Measurements from ENCODE around the gene NCOA3.
A peak's percentile ranks its signal among the peaks of the same experiment; 100 is the strongest.

Gene NCOA3

DNA sequence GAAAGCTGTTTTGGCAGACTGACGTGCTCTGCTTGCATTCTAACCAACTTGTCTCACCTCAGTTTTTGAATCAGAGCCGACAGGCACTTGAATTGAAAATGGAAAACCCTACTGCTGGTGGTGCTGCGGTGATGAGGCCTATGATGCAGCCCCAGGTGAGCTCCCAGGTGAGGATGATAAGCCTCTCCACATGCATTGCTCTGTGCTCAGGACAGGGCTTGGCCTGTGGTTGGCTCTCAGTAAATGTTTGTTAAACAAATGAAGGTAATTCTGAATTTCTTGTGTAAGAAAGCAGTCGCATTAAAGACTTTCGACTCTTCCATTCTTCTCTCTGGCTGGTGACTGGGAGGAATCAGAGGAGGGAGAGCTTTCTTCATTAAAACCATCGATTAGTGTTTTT, 147.3 kb downstream of the NCOA3 start:
- no peak for DNase-seq

DNA sequence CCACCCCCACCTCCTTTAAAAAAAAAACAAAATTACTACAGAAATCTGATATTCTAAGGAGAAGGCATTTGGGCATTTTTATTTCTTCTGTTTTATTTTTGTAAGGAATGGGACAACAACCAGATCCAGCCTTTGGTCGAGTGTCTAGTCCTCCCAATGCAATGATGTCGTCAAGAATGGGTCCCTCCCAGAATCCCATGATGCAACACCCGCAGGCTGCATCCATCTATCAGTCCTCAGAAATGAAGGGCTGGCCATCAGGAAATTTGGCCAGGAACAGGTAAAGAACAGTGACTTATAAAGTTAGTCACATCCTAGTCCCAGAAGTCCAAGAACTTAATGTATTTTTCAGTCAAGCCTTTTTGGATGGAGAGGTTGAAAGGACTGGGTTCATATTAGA, 150.6 kb downstream of the NCOA3 start:
- DNase-seq = no peak

DNA sequence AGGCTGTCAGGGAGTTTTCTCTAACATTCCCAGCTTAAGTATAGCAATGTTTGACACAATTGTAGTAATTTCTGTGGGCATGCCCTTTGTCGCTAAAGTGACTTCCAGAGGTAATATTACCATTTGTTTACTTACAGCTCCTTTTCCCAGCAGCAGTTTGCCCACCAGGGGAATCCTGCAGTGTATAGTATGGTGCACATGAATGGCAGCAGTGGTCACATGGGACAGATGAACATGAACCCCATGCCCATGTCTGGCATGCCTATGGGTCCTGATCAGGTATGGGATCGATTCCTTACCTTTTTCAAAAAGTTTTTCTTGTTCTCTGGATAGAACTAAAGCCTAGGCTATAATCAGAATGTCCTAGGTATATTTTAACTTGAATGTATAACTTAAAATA, 151.1 kb downstream of the NCOA3 start:
- no peak for DNase-seq

- no peak for DNase-seq
Observed at GRCh38 chr20:47653869-47654268, 152.2 kb downstream of the NCOA3 start.

- DNase-seq = no peak
Observed at GRCh38 chr20:47654370-47654769, 152.7 kb downstream of the NCOA3 start.

GRCh38 chr20:47655635-47656034, 153.9 kb downstream of the NCOA3 start:
- no peak for DNase-seq

DNA sequence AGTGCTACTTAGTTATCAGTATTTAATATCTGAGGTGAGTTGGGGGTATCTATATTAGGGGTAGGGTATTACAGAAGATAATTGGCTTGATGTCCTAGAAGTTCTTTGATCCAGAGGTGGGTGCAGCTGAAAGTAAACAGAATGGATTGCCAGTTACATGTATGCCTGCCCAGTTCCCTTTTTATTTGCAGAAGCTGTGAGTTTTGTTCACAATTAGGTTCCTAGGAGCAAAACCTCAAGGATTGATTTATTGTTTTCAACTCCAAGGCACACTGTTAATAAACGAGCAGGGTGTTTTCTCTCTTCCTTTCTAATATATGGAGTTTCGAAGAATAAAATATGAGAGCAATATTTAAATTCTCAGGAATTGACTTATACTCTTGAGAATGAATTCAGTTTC, 154.6 kb downstream of the NCOA3 start:
- no peak for DNase-seq

- no peak for DNase-seq
Observed at GRCh38 chr20:47659904-47660601, 158.4 kb downstream of the NCOA3 start.

GRCh38 chr20:47660602-47660905, 158.9 kb downstream of the NCOA3 start:
- DNase-seq = no peak

DNA sequence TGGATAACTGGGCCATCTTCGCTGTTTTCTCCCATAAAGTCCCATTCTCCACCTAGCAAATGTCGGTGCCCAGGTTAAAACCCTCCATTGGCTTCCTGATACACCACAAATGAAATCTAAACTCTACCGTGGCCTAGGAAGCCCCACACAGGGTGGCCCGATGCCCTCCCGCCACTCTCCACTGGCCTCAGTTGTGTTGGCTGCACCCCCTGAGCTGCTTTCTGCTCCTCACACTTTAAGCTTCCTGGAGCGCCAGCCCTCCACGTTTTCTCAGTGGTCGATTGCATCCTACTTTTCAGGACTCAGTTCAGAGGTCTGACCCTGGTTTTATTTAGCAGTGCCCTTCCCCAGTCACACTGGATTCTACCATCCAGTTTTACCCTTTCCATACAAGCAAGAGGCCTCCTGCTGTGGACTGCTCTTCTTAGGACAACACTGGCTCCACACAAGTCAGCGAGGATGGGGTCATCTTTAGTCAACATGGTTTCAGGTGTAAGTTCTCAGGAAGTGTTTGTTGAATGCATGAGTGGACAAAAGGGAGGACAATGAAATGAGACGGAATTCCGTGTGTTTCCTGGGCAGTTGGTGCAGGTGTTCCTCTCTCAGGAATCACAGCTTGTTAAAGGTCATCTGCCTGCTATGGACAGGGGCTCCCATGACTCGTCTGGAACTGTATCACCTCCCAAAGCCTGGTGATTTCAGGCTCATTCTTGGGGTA, 159.5 kb downstream of the NCOA3 start:
- DNase-seq = no peak

- no peak for DNase-seq
Observed at GRCh38 chr20:47661714-47662113, 160.0 kb downstream of the NCOA3 start.

DNA sequence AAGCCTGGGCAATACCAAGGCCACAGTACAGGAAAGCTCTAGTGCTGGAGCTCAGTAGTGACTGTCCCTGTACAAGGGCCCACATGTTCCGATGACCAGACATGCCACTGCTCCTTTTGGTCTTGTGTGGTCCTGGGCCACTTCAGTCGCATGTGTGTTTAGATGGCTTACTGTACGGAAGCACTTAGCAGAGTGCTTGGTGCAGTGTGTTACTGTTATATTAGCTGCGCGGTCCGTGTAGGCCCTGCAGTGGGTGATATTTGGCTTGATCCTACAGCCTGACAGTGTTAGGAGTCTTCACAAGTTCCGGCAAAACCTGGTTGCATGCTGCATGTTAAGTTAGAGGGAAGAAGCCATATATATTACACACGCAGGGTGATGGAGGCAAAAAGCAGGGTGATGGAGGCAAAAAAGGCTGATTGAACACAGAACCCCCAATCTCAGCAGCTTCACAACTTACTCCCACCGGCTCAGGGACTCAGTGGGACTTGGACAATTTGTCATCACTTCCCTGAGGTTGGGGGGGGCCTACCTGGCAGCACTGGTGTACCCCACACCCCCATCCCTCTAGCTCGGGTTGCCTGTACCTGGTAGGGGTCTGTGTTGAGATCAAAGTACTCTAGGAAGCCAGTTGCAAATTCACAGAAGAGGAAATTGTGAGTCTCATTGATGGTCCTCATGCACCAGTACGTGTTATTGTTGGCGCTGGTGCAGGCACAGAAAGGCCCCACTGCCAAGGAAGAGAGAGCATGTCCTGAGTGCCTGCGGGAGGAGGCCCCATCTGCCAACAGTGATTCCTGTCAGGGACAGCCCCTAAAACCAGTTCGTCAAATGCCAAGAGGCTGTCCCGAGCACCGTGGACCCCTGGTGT, 161.0 kb downstream of the NCOA3 start:
- DNase-seq = no peak

DNA sequence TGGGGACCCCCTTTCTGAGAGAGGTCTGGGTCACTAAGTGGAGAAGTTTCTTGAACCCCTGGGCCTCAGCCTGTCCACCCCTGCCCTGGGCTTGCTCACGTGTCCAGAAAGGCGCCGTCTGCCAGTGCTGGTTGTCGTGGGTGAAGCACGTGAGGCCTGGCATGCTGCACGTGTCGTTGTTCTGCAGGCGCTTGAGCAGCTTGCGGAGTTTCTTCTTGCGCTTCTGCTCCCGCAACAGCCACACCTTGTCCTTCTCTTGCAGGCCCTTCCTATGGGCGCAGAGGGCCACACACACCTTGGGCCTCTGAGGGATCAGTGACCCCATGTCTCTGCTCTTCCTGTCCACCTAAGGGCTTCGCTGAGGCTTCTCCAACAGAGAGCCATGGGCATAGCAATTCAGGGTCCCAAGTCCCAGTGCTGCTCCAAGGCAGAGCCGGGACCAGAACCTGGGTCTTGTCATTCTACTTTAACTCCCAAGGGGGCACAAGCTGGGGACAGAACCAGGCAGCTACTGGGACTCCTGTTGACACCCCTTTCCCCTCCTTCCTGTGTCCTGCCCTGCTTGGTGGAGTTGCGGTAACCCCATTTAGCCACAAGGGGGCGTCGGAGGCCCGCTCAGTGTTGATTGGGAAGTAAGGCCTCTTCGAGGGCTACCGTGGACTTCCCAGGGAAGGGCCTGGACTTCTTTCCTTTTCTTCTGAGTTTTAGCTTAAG, 161.8 kb downstream of the NCOA3 start:
- DNase-seq = peak; percentile 40

- no peak for DNase-seq
Observed at GRCh38 chr20:47664068-47664437, 162.4 kb downstream of the NCOA3 start.

DNA sequence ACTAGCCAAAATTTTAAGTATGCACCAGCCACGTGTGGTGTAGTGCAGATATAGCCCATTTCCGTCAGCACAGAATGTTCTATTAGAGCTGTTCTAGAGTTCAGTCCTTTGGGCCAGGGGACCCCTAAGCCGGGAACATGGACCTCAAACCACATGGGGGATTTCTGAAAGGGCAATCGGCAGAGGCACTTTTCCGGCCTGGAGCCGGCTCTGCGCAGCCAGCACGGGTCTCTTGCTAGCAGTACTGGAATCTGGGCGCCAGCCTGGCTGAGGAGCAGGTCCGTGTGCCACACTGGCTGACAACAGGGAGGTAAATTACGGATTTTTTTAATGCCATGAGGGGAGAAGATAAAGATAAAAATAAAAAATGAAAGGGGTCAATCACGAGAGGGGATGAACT, 163.1 kb downstream of the NCOA3 start:
- no peak for DNase-seq

- DNase-seq = no peak
Observed at GRCh38 chr20:47665221-47665991, 163.7 kb downstream of the NCOA3 start.

GRCh38 chr20:47666304-47666703, 164.6 kb downstream of the NCOA3 start:
- no peak for DNase-seq

DNA sequence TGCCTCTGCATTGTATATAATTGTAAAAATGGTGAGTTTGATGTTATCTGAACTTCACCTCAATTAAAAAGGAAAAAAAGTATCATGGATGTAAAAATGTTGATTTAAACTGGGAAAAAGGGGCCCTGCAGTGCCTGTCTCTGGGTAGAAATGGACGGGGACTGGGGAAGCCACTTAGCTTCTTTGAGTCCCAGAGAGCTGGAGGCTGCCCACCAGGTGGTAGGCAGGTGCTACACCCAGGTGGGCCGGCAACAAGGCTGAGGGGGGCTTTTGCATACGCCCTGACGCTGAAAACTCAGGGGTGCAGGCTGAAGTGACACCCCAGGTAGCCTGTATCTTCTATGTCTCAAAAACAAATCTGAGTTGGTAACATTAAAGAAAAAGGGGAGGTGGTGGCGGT, 165.4 kb downstream of the NCOA3 start:
- DNase-seq = no peak

DNA sequence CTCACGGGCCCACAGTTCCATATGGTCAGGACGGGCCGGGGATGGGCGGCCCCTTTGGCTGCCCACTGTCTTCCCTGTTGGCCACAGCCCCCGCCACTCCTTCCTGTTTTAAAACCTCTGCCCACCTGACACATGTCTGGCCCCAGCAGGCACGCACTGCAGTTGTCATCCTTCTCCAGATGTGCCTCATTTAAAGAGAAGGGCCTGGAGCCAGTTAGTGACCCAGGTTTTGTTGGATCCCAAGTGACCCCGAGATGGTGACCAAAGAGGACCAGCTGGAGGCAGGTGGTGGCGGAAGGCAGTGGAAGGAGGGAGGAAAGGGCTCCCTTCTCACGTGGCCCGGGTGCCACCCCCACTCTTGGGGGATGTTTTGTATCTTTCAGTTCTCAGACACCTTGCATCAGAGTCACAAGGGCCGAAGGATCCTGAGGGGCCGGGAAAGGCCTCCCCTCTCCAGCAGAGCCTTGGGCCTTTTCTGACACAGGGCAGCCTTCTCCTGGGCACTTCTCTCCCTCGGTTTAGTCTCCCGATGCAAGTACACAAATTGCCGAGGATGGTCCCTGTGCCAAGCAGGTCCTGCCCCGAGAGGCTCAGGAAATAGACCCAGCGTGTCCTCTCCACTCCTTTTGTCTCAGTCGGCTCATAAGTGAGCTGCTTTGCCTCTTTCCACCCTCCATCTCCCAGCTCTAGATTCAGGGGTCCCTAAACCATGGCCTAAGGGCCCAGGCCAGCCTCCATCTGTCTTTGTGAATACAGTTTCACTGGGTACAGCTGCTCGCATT, 166.0 kb downstream of the NCOA3 start:
- no peak for DNase-seq

GRCh38 chr20:47668313-47669151, 166.8 kb downstream of the NCOA3 start:
- DNase-seq = no peak

- DNase-seq = no peak
Observed at GRCh38 chr20:47669152-47669425, 167.4 kb downstream of the NCOA3 start.

Measured in NCI-H1092 treated with DMSO at 0.1 percent for 48 hours (cell line).